SH-SY5Y (cell line): Measurements from ENCODE around the gene CNTN4.

Source experiments
- GATA2 ChIP-seq: IDR thresholded peaks from 2 replicates; pipeline ENCODE4 v1.6.1; 2011; ENCODE audit warnings: mild to moderate bottlenecking, low read depth, low read length
- GATA3 ChIP-seq: IDR thresholded peaks from 2 replicates; pipeline ENCODE4 v1.6.1; 2011; ENCODE audit warnings: low read depth, mild to moderate bottlenecking, low read length, moderate library complexity

DNA sequence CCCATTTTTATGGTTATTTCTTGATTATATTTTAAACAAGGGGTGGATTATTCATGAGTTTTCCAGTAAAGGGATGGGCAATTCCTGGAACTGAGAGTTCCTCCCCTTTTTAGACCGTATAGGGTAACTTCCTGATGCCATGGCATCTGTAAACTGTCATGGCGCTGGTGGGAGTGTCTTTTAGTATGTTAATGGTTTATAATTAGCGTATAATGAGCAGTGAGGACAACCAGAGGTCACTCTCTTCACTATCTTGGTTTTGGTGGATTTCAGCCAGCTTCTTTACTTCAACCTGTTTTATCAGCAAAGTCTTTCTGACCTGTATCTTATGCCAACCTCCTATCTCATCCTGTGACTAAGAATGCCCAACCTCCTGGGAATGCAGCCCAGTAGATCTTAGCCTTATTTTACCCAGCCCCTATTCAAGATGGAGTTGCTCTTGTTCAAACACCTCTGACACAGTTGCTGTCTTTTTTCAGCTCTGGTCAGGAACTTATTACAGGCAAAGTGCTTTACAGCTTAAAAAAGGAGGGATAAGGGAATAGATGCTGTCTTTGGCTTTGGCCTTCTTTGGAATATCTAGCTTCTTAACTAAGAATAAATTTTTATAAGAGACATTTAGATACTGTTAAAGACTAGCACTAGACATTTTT, 257.8 kb downstream of the CNTN4 start:
- no peak for TF ChIP-seq GATA2
- no peak for TF ChIP-seq GATA3
